Endothelial cell of umbilical vein (primary cell): ENCODE measurements around the gene TMEM35B. TPM values are rescaled to one million over a fixed set of nuclear protein-coding genes. Genes with fewer than 3 reads are reported as not detected.
A peak's percentile ranks its signal among the peaks of the same experiment; 100 is the strongest.

ENCODE experiments used
- BruUV-seq: library from RNA; stranded (reverse); fragments of 400-500 nt; replicated peaks from 2 replicates; lab custom pipeline; 2021; lab: Mats Ljungman, UMichigan
- CTCF ChIA-PET: fragments of 300-600, 350-600 bp; sonication (Branson Sonifier 250); formaldehyde crosslinking; loops from one replicate; lab custom pipeline; 2021; ENCODE audit warnings: antibody characterized with exemption, inconsistent platforms; lab: Charles Lee
- POLR2A ChIA-PET: fragments of 300-600, 350-600 bp; sonication (Branson Sonifier 250); formaldehyde crosslinking; loops from one replicate; lab custom pipeline; 2021; ENCODE audit warnings: antibody characterized with exemption, inconsistent platforms; lab: Charles Lee
- DNase-seq: peaks from one replicate; pipeline ENCODE4 v3.0.0-alpha.2; 2011; ENCODE audit warnings: low read depth, low spot score
- FAIRE-seq: peaks from 2 replicates; lab custom pipeline; 2011; peaks lifted over from hg19 to GRCh38; lab: Jason Lieb, UNC
- H2AFZ ChIP-seq: 2 replicates; pipeline ENCODE4 v1.6.0; 2012; ENCODE audit warnings: low read depth, low read length, control low read depth, inconsistent platforms
- H3K27ac ChIP-seq: 2 replicates; pipeline ENCODE4 v1.5.1; 2011; ENCODE audit warnings: low read depth, mild to moderate bottlenecking, control low read depth, low read length, moderate library complexity; ENCODE audit not compliant: insufficient read depth
- H3K27me3 ChIP-seq, 2 experiments: 2 replicates each; pipeline versions ENCODE4 v1.6.0 to v1.6.1; 2011; ENCODE audit warnings: low read length in 2 of 2, mixed read lengths in 1 of 2; ENCODE audit not compliant: control insufficient read depth in 2 of 2, insufficient read depth in 2 of 2
- H3K36me3 ChIP-seq, 2 experiments: 2 replicates in 1 of 2; 3 replicates in 1 of 2; pipeline ENCODE4 v1.5.1; 2011; ENCODE audit warnings: low read length in 2 of 2, mild to moderate bottlenecking in 1 of 2, moderate library complexity in 1 of 2; ENCODE audit not compliant: control insufficient read depth in 2 of 2, insufficient read depth in 2 of 2; ENCODE audit errors: extremely low read depth in 1 of 2
- H3K4me1 ChIP-seq: 3 replicates; pipeline ENCODE4 v1.5.1; 2011; ENCODE audit warnings: mild to moderate bottlenecking, low read length; ENCODE audit not compliant: control insufficient read depth, insufficient read depth; ENCODE audit errors: extremely low read depth
- H3K4me2 ChIP-seq: 2 replicates; pipeline ENCODE4 v1.6.1; 2011; ENCODE audit warnings: low read length, control low read depth, mixed read lengths; ENCODE audit not compliant: insufficient read depth
- H3K4me3 ChIP-seq, 3 experiments: fragments of 200-600 bp in 1 of 3; sonication (generic), shearing (Covaris generic) in 1 of 3; replicated peaks in 1 of 3; 2 replicates each; pipeline ENCODE4 v1.5.1; 2011 to 2016; ENCODE audit warnings: control low read depth in 3 of 3, low read length in 3 of 3, mild to moderate bottlenecking in 2 of 3, inconsistent platforms in 1 of 3, low read depth in 1 of 3, moderate library complexity in 1 of 3; ENCODE audit not compliant: insufficient read depth in 1 of 3
- H3K79me2 ChIP-seq: 2 replicates; pipeline ENCODE4 v1.6.0; 2012; ENCODE audit warnings: low read length, inconsistent platforms; ENCODE audit not compliant: control insufficient read depth, insufficient read depth
- H3K9ac ChIP-seq: replicated peaks from 2 replicates; pipeline ENCODE3; 2011; ENCODE audit warnings: low read length, control low read depth; ENCODE audit not compliant: insufficient read depth; ENCODE audit errors: extremely low read depth
- H3K9me1 ChIP-seq: replicated peaks from 3 replicates; pipeline ENCODE4 v1.6.0; 2011; ENCODE audit warnings: mild to moderate bottlenecking, low read length; ENCODE audit not compliant: control insufficient read depth, insufficient read depth; ENCODE audit errors: extremely low read depth
- H3K9me3 ChIP-seq: replicated peaks from 2 replicates; pipeline ENCODE4 v1.5.1; 2012; ENCODE audit warnings: low read length, inconsistent platforms; ENCODE audit not compliant: control insufficient read depth, insufficient read depth
- H4K20me1 ChIP-seq: replicated peaks from 2 replicates; pipeline ENCODE3; 2011; ENCODE audit warnings: mild to moderate bottlenecking, low read length; ENCODE audit not compliant: control insufficient read depth, insufficient read depth; ENCODE audit errors: extremely low read depth
- CTCF ChIP-seq, 2 donors: IDR thresholded peaks; 1 replicate in 1 of 2; 2 replicates in 1 of 2; pipeline ENCODE4 v1.5.1; 2011; ENCODE audit warnings: low read length in 2 of 2, mild to moderate bottlenecking in 2 of 2, moderate library complexity in 2 of 2, control low read depth in 1 of 2, inconsistent platforms in 1 of 2, low read depth in 1 of 2; ENCODE audit not compliant: insufficient read depth in 1 of 2; ENCODE audit errors: extremely low read depth in 1 of 2
- EZH2 ChIP-seq: IDR thresholded peaks from 2 replicates; pipeline ENCODE4 v1.6.1; 2012; ENCODE audit warnings: borderline replicate concordance, low read depth, mild to moderate bottlenecking, moderate library complexity, low read length, inconsistent platforms; ENCODE audit not compliant: severe bottlenecking
- FOS ChIP-seq: IDR thresholded peaks from 2 replicates; pipeline ENCODE4 v1.6.1; 2011; ENCODE audit warnings: mild to moderate bottlenecking, low read length, moderate library complexity, borderline replicate concordance; ENCODE audit not compliant: insufficient read depth
- GATA2 ChIP-seq: IDR thresholded peaks from 2 replicates; pipeline ENCODE4 v1.7.0; 2011; ENCODE audit warnings: low read depth, mild to moderate bottlenecking, moderate library complexity, mixed read lengths, low read length; ENCODE audit not compliant: insufficient read length, insufficient read depth
- JUN ChIP-seq: IDR thresholded peaks from 2 replicates; pipeline ENCODE4 v1.6.1; 2011; ENCODE audit warnings: borderline replicate concordance, low read depth; ENCODE audit not compliant: insufficient read length, insufficient read depth
- MAX ChIP-seq: IDR thresholded peaks from 2 replicates; pipeline ENCODE4 v1.6.1; 2011; ENCODE audit not compliant: insufficient read depth, insufficient read length
- POLR2A ChIP-seq: IDR thresholded peaks from 2 replicates; pipeline ENCODE4 v1.6.1; 2012; ENCODE audit warnings: low read depth, mild to moderate bottlenecking, control low read depth, low read length
- POLR2AphosphoS5 ChIP-seq: IDR thresholded peaks from 2 replicates; pipeline ENCODE4 v1.6.1; 2012; ENCODE audit warnings: low read depth, mild to moderate bottlenecking, control low read depth, low read length, moderate library complexity; ENCODE audit not compliant: insufficient read depth
- dilution Hi-C: fragments of 300-500 bp; cut with MboI; formaldehyde crosslinking; loops from one replicate; pipeline ENCODE4 v1.15.0; 2019; ENCODE audit warnings: low sequenced_read_pairs; ENCODE audit not compliant: extremely low pct_ligation_motif_present
- intact Hi-C: fragments of 100-400 bp; cut with micrococcal nuclease; formaldehyde crosslinking; loops from one replicate; pipeline ENCODE4 v1.10.0; 2022
- polyA plus RNA-seq, 4 experiments: library from polyadenylated mRNA; depleted of rRNA in 3 of 4; stranded (reverse) in 3 of 4; unstranded in 1 of 4; fragments of >200 nt; gene quantifications; 2 replicates each; pipeline versions ENCODE4 v1.2.1 to v1.2.3, GENCODE V29; 2011 to 2012; ENCODE audit warnings: missing spikeins in 1 of 4
- total RNA-seq: library from RNA; stranded (reverse); gene quantifications from 2 replicates; pipeline ENCODE4 v1.2.3, GENCODE V29; 2021

The TMEM35B gene
- total and polyA plus RNA-seq, 2 donors (not counting 3 experiments of a cell fraction or from before 2014, with no cell fraction given): 18.7 to 46.2 TPM

- Histone ChIP-seq H3K36me3 (peaks cover 0 to 2% of the 10 kb centered on the region in 2 experiments), H3K27ac (peak overlapping the region; percentile 82), H3K9me1 (no peaks in the 10 kb centered on the region), H3K9me3 (no peaks in the 10 kb centered on the region), H2AFZ (no peak overlapping the region), H3K4me3 (peak overlapping the region in 2 of 3 experiments; percentile 81 to 90), H3K4me2 (peak overlapping the region; percentile 95), H3K9ac (peak overlapping the region; percentile 94), H3K27me3 (no peaks in the 10 kb centered on the region), H3K79me2 (peaks cover 12% of the 10 kb centered on the region), H4K20me1 (no peaks in the 10 kb centered on the region), H3K4me1 (peaks cover 15% of the 10 kb centered on the region)
- POLR2A ChIA-PET: no interaction called here
- BruUV-seq: no TSS peak
- intact Hi-C loops (loop anchor here (2.0 kb wide), 1 partner anchor 95 kb away; the partner anchor contains the start of gene ZMYM1), dilution Hi-C loops (loop anchor here (25.0 kb wide), 1 partner anchor 178 kb away; no protein-coding TSS in a partner anchor)
- TF ChIP-seq MAX (no peak), POLR2A (peak; percentile 28)
- no peak for DNase-seq
- no peak for FAIRE-seq
- CTCF ChIA-PET: interaction anchor here (1.2 to 1.7 kb wide), 6 partner anchors 9 to 197 kb away, joined by 3 to 9 read pairs (median 4); partner anchors contain the start of gene SMIM12
Observed at GRCh38 chr1:34983700-34984355, 1.3 kb downstream of the TMEM35B start.

- H3K4me1 ChIP-seq: peaks cover 15% of the 10 kb centered on the region
- DNase-seq: no peak
- no peaks in the 10 kb centered on the region for H4K20me1 ChIP-seq
- intact Hi-C loops: no loop called here
- H3K27me3 ChIP-seq: no peaks in the 10 kb centered on the region
- H3K36me3 ChIP-seq: peaks cover 0 to 2% of the 10 kb centered on the region in 2 experiments
- H2AFZ ChIP-seq: no peak overlapping the region
- ChIA-PET CTCF (no interaction called here), POLR2A (no interaction called here)
- no peak overlapping the region for H3K9ac ChIP-seq
- no peak overlapping the region for H3K27ac ChIP-seq
- H3K9me3 ChIP-seq: no peaks in the 10 kb centered on the region
- H3K4me3 ChIP-seq: no peak overlapping the region
- BruUV-seq: no TSS peak
- dilution Hi-C loops: loop anchor here (25.0 kb wide), 1 partner anchor 179 kb away; no protein-coding TSS in a partner anchor
- TF ChIP-seq JUN (no peak), POLR2A (no peak), EZH2 (no peak), GATA2 (no peak), CTCF (IDR thresholded peaks at IDR 0.05; ENCODE audit: extremely low read depth in 1 of 2, insufficient read depth in 1 of 2, low read depth in 1 of 2, low read length in 2 of 2) (no peak), FOS (no peak), POLR2AphosphoS5 (no peak), MAX (no peak)
- FAIRE-seq: no peak
- no peaks in the 10 kb centered on the region for H3K9me1 ChIP-seq
- no peak overlapping the region for H3K4me2 ChIP-seq
- peaks cover 12% of the 10 kb centered on the region for H3K79me2 ChIP-seq
Observed at GRCh38 chr1:34982820-34983376, 2.2 kb downstream of the TMEM35B start.
